22Rv1 (cell line): ENCODE data around the gene FOLR1.

Experiments used
- CTCF ChIP-seq: fragments of 450-650 bp; IDR thresholded peaks from 2 replicates; pipeline ENCODE4 v1.5.1; 2017; ENCODE audit warnings: mild to moderate bottlenecking
- ZFX ChIP-seq: fragments of 450-650 bp; IDR thresholded peaks from 2 replicates; pipeline ENCODE4 v1.6.1; 2017; ENCODE audit warnings: antibody characterized with exemption, borderline replicate concordance

- no peak for TF ChIP-seq CTCF
- no peak for TF ChIP-seq ZFX
Measured at GRCh38 chr11:72204886-72205285, 12.9 kb downstream of the FOLR1 start.
